ENCODE measurements around the gene MPZL2. TPM values are rescaled to one million over a fixed set of nuclear protein-coding genes. Genes with fewer than 3 reads are reported as not detected.

Gene MPZL2
- polyA plus RNA-seq, 1 of the 3 experiments (the other 2 are of a cell fraction) = 6.2 TPM

DNA sequence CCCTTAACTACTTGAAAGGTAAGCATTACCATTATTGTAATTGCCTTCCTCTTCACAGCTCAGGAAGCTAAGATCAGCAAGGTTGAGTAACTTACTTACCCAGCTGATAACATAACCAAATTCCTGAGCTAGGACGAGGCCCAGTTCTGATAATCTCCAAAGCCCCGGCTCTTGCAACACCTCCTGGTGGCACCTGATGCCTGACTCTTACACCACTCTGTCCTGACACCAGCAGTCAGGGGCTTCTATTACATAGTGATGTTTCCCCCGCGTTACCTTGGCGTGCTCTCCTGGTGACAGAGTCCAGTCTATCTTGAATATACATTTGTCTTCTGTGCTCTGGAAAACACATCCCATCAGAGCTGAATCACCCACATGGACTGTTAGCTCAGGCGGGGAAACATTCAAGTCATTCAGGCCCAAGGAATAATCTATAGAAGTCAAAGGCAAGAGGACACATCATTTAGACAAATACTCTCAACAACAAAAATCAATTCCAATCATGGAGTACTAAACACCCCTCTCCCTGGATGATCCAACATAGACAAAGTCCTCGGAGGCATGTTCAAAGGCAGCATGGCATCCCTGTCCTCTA is 51.9 kb downstream of the MPZL2 start:
- H3K4me3 ChIP-seq (ENCODE audit: low read depth in 2 of 2, low read length in 1 of 2) = no peak overlapping the region
- no peak for DNase-seq
- no peak overlapping the region for H3K27ac ChIP-seq (ENCODE audit: low read depth in 2 of 2, low read length in 1 of 2)
- H3F3A ChIP-seq (replicated peaks; ENCODE audit: insufficient read depth) = no peaks in the 10 kb centered on the region
- CTCF ChIA-PET = interaction anchor here (1.3 to 3.6 kb wide), 2 partner anchors 9 to 14 kb away, joined by 3 to 18 read pairs; no protein-coding TSS in a partner anchor
- H4K20me1 ChIP-seq (ENCODE audit: insufficient read depth) = no peaks in the 10 kb centered on the region
- H3K9me3 ChIP-seq = no peaks in the 10 kb centered on the region
- no peak overlapping the region for H3K4me2 ChIP-seq
- no peaks in the 10 kb centered on the region for H3K79me2 ChIP-seq (ENCODE audit: insufficient read depth)
- POLR2A ChIA-PET = no interaction called here
- TF ChIP-seq MEF2A (IDR thresholded peaks at IDR 0.05; ENCODE audit: borderline replicate concordance, low read depth) = no peak
- TF ChIP-seq RCOR1 (IDR thresholded peaks at IDR 0.05; ENCODE audit: low read length) = no peak
- no peak for TF ChIP-seq NFIC (IDR thresholded peaks at IDR 0.05; ENCODE audit: borderline replicate concordance)
- no peak for TF ChIP-seq RFX5 (IDR thresholded peaks at IDR 0.05; ENCODE audit: low read length)
- TF ChIP-seq RAD21 (IDR thresholded peaks at IDR 0.05; ENCODE audit: low read length) = no peak
- TF ChIP-seq, protein P1, sequence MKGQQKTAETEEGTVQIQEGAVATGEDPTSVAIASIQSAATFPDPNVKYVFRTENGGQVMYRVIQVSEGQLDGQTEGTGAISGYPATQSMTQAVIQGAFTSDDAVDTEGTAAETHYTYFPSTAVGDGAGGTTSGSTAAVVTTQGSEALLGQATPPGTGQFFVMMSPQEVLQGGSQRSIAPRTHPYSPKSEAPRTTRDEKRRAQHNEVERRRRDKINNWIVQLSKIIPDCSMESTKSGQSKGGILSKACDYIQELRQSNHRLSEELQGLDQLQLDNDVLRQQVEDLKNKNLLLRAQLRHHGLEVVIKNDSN (IDR thresholded peaks at IDR 0.05; ENCODE audit: borderline replicate concordance, low read depth) = no peak
- TF ChIP-seq YY1 (IDR thresholded peaks at IDR 0.05; ENCODE audit: low read depth) = no peak
- no peak for TF ChIP-seq TCF12 (IDR thresholded peaks at IDR 0.05)
- TF ChIP-seq, protein P2, sequence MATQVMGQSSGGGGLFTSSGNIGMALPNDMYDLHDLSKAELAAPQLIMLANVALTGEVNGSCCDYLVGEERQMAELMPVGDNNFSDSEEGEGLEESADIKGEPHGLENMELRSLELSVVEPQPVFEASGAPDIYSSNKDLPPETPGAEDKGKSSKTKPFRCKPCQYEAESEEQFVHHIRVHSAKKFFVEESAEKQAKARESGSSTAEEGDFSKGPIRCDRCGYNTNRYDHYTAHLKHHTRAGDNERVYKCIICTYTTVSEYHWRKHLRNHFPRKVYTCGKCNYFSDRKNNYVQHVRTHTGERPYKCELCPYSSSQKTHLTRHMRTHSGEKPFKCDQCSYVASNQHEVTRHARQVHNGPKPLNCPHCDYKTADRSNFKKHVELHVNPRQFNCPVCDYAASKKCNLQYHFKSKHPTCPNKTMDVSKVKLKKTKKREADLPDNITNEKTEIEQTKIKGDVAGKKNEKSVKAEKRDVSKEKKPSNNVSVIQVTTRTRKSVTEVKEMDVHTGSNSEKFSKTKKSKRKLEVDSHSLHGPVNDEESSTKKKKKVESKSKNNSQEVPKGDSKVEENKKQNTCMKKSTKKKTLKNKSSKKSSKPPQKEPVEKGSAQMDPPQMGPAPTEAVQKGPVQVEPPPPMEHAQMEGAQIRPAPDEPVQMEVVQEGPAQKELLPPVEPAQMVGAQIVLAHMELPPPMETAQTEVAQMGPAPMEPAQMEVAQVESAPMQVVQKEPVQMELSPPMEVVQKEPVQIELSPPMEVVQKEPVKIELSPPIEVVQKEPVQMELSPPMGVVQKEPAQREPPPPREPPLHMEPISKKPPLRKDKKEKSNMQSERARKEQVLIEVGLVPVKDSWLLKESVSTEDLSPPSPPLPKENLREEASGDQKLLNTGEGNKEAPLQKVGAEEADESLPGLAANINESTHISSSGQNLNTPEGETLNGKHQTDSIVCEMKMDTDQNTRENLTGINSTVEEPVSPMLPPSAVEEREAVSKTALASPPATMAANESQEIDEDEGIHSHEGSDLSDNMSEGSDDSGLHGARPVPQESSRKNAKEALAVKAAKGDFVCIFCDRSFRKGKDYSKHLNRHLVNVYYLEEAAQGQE (IDR thresholded peaks at IDR 0.05; ENCODE audit: low read depth, low read length) = no peak
- no peak for TF ChIP-seq EP300 (IDR thresholded peaks at IDR 0.05; ENCODE audit: borderline replicate concordance in 1 of 2, low read depth in 1 of 2, low read length in 1 of 2)
- TF ChIP-seq RXRA (IDR thresholded peaks at IDR 0.05; ENCODE audit: borderline replicate concordance, low read depth) = no peak
- TF ChIP-seq, protein P3, sequence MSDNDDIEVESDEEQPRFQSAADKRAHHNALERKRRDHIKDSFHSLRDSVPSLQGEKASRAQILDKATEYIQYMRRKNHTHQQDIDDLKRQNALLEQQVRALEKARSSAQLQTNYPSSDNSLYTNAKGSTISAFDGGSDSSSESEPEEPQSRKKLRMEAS (IDR thresholded peaks at IDR 0.05; ENCODE audit: low read depth) = no peak
- TF ChIP-seq SMC3 (IDR thresholded peaks at IDR 0.05; ENCODE audit: low read depth, low read length) = no peak
- no peak for TF ChIP-seq SIN3A (IDR thresholded peaks at IDR 0.05; ENCODE audit: borderline replicate concordance, low read depth, low read length)
- TF ChIP-seq NRF1 (IDR thresholded peaks at IDR 0.05; ENCODE audit: low read depth, low read length) = no peak
- TF ChIP-seq CHD2 (IDR thresholded peaks at IDR 0.05; ENCODE audit: low read length, partially characterized antibody) = no peak
- H3K36me3 ChIP-seq (replicated peaks in 1 of 2; ENCODE audit: control insufficient read depth in 1 of 2, insufficient read depth in 2 of 2, low read length in 1 of 2) = no peaks in the 10 kb centered on the region
- 8% methylated on average over 7 of the region's 7 CpGs for WGBS (ENCODE audit: low lambda C conversion rate)
- H3K4me1 ChIP-seq (ENCODE audit: control insufficient read depth in 1 of 2, insufficient read depth in 2 of 2, low read depth in 1 of 2, low read length in 1 of 2) = no peaks in the 10 kb centered on the region
- H3K9ac ChIP-seq = no peak overlapping the region
- H3K9me2 ChIP-seq = no peaks in the 10 kb centered on the region
- H2AFZ ChIP-seq (ENCODE audit: low read depth) = no peak overlapping the region
- peaks cover 59% of the 10 kb centered on the region for H3K27me3 ChIP-seq (ENCODE audit: insufficient read depth)

All from SK-N-SH (cell line).